Thyroid gland (tissue), 4 donors: ENCODE results near the gene NT5C. TPM values are rescaled to one million over a fixed set of nuclear protein-coding genes. Genes with fewer than 3 reads are reported as not detected.
"Not testable (repeated sequence)": the region's sequence is repeated elsewhere in the genome, so short reads cannot be mapped to it uniquely, and the experiment has no call there.

Source experiments
- DNase-seq, 2 donors: peaks; one replicate each; pipeline ENCODE4 v3.0.0-alpha.2; 2019
- H3K27ac ChIP-seq, 3 donors: fragments of 200-600 bp; sonication (generic); 1 replicate in 2 of 3; 2 replicates in 1 of 3; pipeline ENCODE4 v1.5.1; 2016 to 2019; ENCODE audit warnings: mild to moderate bottlenecking in 1 of 3, moderate library complexity in 1 of 3
- H3K27me3 ChIP-seq: fragments of 200-600 bp; sonication (generic); one replicate; pipeline ENCODE4 v1.5.1; 2019
- H3K36me3 ChIP-seq, 2 donors: fragments of 200-600 bp; sonication (generic); one replicate each; pipeline ENCODE4 v1.5.1; 2016 to 2019
- H3K4me1 ChIP-seq, 2 donors: fragments of 200-600 bp; sonication (generic); one replicate each; pipeline ENCODE4 v1.5.1; 2017 to 2019
- H3K4me3 ChIP-seq, 3 donors: fragments of 200-600 bp; sonication (generic); replicated peaks in 1 of 3; 1 replicate in 2 of 3; 2 replicates in 1 of 3; pipeline ENCODE4 v1.5.1; 2016; ENCODE audit warnings: mild to moderate bottlenecking in 1 of 3
- H3K9me3 ChIP-seq: fragments of 200-600 bp; sonication (generic); one replicate; pipeline ENCODE4 v1.5.1; 2017
- POLR2A ChIP-seq, 2 donors: fragments of 450-650 bp; IDR thresholded peaks; one replicate each; pipeline ENCODE4 v1.6.1; 2017; ENCODE audit warnings: antibody characterized with exemption in 2 of 2, mild to moderate bottlenecking in 2 of 2, moderate library complexity in 1 of 2
- WGBS, 2 donors: methylation state at CpG; one replicate each; pipeline ENCODE4 v1.1.5; 2017; 5-methylcytosine and 5-hydroxymethylcytosine counted together
- intact Hi-C: fragments of 100-400 bp; cut with DNase I; formaldehyde crosslinking; loops from one replicate; pipeline ENCODE4 v1.15.1; 2023
- total RNA-seq, 4 donors: library from RNA; depleted of rRNA; stranded (reverse); fragments of >200 nt; gene quantifications; one replicate each; pipeline ENCODE4 v1.2.3, GENCODE V29; 2016
- TF ChIP-seq, protein P1 (sequence below), 6 experiments: fragments of 200-600 bp in 3 of 6; fragments of 450-650 bp in 3 of 6; sonication (generic) in 3 of 6; IDR thresholded peaks; one replicate each; pipeline ENCODE4 v1.5.1; 2016 to 2019; ENCODE audit warnings: antibody characterized with exemption in 6 of 6, mild to moderate bottlenecking in 2 of 6, inconsistent platforms in 1 of 6, moderate library complexity in 1 of 6

Gene NT5C
- total RNA-seq, 4 donors from 2014 or later, result 84.7 to 203 (median 107) TPM

DNA sequence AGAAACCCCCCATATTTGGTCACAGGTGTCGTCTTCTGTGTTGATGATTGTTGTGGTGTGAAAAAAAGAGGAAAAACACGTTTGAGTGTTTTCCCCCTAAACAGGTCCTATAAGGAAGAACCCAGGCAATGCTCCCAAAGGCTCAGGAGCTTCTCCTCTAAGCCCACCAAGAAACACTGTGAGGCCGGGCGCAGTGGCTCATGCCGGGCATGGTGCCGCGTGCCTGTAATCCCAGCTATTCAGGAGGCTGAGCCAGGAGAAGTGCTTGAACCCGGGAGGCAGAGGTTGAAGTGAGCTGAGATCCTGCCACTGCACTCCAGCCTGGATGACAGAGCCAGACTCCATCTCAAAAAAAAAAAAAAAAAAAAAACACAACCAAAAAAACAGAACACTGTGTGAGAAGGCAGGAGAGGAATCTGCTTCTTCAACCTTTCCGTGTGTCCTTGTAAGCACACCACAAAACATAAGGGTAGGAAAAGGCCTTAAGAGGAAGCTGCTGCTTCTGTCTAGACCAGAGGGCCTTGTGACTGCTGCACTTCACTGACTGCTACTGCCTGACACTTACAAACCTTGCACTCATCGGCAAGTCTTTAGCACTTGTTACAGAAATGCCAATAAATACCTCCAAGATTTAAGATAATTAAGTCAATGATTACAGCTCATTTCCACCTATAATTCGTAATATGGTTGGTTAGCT lies 13.4 kb upstream of the NT5C start:
- WGBS, 2 donors, result 84 to 87% methylated on average over 8 to 11 of the region's 11 CpGs
- H3K27me3 ChIP-seq, result no peaks in the 10 kb centered on the region
- no peak overlapping the region for H3K27ac ChIP-seq
- H3K4me3 ChIP-seq, result no peak overlapping the region
- H3K36me3 ChIP-seq, result no peaks in the 10 kb centered on the region
- no peaks in the 10 kb centered on the region for H3K4me1 ChIP-seq
- no peaks in the 10 kb centered on the region for H3K9me3 ChIP-seq
- no peak for TF ChIP-seq POLR2A (IDR thresholded peaks at IDR 0.05)
- TF ChIP-seq, protein P1, sequence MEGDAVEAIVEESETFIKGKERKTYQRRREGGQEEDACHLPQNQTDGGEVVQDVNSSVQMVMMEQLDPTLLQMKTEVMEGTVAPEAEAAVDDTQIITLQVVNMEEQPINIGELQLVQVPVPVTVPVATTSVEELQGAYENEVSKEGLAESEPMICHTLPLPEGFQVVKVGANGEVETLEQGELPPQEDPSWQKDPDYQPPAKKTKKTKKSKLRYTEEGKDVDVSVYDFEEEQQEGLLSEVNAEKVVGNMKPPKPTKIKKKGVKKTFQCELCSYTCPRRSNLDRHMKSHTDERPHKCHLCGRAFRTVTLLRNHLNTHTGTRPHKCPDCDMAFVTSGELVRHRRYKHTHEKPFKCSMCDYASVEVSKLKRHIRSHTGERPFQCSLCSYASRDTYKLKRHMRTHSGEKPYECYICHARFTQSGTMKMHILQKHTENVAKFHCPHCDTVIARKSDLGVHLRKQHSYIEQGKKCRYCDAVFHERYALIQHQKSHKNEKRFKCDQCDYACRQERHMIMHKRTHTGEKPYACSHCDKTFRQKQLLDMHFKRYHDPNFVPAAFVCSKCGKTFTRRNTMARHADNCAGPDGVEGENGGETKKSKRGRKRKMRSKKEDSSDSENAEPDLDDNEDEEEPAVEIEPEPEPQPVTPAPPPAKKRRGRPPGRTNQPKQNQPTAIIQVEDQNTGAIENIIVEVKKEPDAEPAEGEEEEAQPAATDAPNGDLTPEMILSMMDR (IDR thresholded peaks at IDR 0.05), result no peak
- intact Hi-C loops, result no loop called here
- DNase-seq, result no peak

GRCh38 chr17:75142236-75142971 lies 10.9 kb upstream of the NT5C start:
- Histone ChIP-seq H3K9me3 (no peaks in the 10 kb centered on the region), H3K4me1 (no peaks in the 10 kb centered on the region), H3K27me3 (no peaks in the 10 kb centered on the region), H3K27ac (no peak overlapping the region), H3K36me3 (no peaks in the 10 kb centered on the region), H3K4me3 (no peak overlapping the region)
- intact Hi-C loops, result no loop called here
- no peak for DNase-seq
- WGBS, 2 donors, result 83 to 84% methylated on average over 13 of the region's 13 CpGs
- TF ChIP-seq, protein P1 (IDR thresholded peaks at IDR 0.05), result no peak
- TF ChIP-seq POLR2A (IDR thresholded peaks at IDR 0.05), result no peak

DNA sequence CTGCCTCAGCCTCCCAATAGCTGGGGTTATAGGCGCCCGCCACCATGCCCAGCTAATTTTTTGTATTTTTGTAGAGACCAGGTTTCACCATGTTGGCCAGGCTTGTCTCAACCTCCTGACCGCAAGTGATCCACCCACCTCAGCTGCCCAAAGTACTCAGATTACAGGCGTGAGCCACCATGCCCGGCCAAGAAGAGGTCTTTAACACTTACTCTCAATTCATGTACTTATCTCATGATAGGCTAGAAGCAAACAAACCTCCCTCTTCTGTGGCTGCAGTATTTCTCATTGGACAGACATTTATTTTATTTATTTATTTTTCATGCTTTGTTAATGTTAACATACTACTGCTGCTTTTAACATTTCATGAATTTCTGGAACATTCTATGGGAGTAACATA lies 7.0 kb upstream of the NT5C start:
- no peak for DNase-seq
- intact Hi-C loops, result no loop called here
- WGBS, 2 donors, result 92 to 96% methylated on average over 5 of the region's 5 CpGs
- TF ChIP-seq POLR2A (IDR thresholded peaks at IDR 0.05), result no peak
- TF ChIP-seq, protein P1 (IDR thresholded peaks at IDR 0.05), result no peak
- Histone ChIP-seq H3K36me3 (no peaks in the 10 kb centered on the region), H3K4me1 (no peaks in the 10 kb centered on the region), H3K27ac (no peak overlapping the region), H3K9me3 (no peaks in the 10 kb centered on the region), H3K27me3 (no peaks in the 10 kb centered on the region), H3K4me3 (no peak overlapping the region)

GRCh38 chr17:75137762-75138161 lies 6.2 kb upstream of the NT5C start:
- 94% methylated on average over 9 of the region's 9 CpGs for WGBS, 2 donors
- DNase-seq, intact Hi-C loops: not testable (repeated sequence)

GRCh38 chr17:75135946-75136345 lies 4.4 kb upstream of the NT5C start:
- Histone ChIP-seq H3K36me3 (no peaks in the 10 kb centered on the region), H3K27ac (no peak overlapping the region), H3K4me3 (no peak overlapping the region), H3K27me3 (no peaks in the 10 kb centered on the region), H3K9me3 (no peaks in the 10 kb centered on the region), H3K4me1 (peaks cover 6 to 7% of the 10 kb centered on the region in 2 donors)
- intact Hi-C loops, result no loop called here
- TF ChIP-seq, protein P1 (IDR thresholded peaks at IDR 0.05), result no peak
- TF ChIP-seq POLR2A (IDR thresholded peaks at IDR 0.05), result no peak
- WGBS, 2 donors, result 88 to 92% methylated on average over 8 of the region's 8 CpGs
- no peak for DNase-seq

More at GRCh38 chr17:75137762-75138161, 6.2 kb upstream of the NT5C start:
- H3K27me3 ChIP-seq, H3K4me1 ChIP-seq, H3K36me3 ChIP-seq, H3K9me3 ChIP-seq, H3K27ac ChIP-seq, H3K4me3 ChIP-seq: not testable (repeated sequence)
